ENCODE measurements around the gene CSMD2.

Gene CSMD2

DNA sequence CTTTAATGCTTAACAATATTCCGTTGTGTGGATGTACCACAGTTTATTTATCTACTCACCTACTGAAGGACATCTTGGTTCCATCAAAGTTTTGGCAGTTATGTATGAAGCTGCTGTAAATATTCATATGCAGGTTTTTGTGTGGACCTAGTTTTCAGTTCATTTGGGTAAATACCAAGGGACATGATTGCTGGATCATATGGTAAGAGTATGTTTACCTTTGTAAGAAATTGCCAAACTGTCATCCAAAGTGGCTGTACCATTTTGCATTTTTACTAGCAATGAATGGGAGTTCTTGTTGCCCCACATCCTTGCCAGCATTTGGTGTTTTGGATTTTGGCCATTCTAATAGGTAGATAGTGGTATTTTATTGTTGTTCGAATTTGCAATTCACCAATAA lies 682.6 kb downstream of the CSMD2 start:
- H3K4me3 ChIP-seq (ENCODE audit: extremely low read depth, insufficient read depth, low read length, poor library complexity, severe bottlenecking): no peak overlapping the region
- peaks cover 57% of the 10 kb centered on the region for H3K36me3 ChIP-seq (ENCODE audit: control insufficient read depth, insufficient read depth, low read length)
- H3K4me1 ChIP-seq (ENCODE audit: control insufficient read depth, insufficient read depth, low read length, poor library complexity, severe bottlenecking): no peaks in the 10 kb centered on the region
- no peak overlapping the region for H3K27ac ChIP-seq (ENCODE audit: low read depth, low read length, severe bottlenecking)
- WGBS, 2 experiments (ENCODE audit: insufficient coverage in 2 of 2): no CpG with 5 or more reads among the region's 2 CpGs
- H3K9me3 ChIP-seq (ENCODE audit: control insufficient read depth, low read length): peaks cover 9% of the 10 kb centered on the region

DNA sequence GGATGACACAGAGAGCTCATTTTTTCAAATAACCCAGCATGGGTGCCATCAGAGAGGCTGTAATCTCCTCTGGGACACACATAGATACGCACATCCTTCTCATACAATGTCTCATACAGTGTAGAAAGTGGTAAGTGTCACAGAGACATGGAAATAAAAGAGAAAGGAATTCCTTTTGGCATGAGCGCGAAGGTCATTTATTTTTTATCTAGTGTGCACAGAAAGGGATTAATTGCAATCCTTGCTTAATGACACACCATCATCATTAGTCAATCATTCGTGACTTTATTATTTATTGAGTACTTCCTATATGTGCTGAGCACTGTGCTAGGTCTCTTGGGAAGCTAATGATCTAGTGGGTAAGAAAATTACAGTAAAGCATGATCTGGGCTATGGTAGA lies 687.6 kb downstream of the CSMD2 start:
- Histone ChIP-seq H3K4me3 (ENCODE audit: extremely low read depth, insufficient read depth, low read length, poor library complexity, severe bottlenecking) (no peak overlapping the region), H3K4me1 (ENCODE audit: control insufficient read depth, insufficient read depth, low read length, poor library complexity, severe bottlenecking) (no peaks in the 10 kb centered on the region), H3K9me3 (ENCODE audit: control insufficient read depth, low read length) (no peaks in the 10 kb centered on the region), H3K36me3 (ENCODE audit: control insufficient read depth, insufficient read depth, low read length) (peaks cover 31% of the 10 kb centered on the region), H3K27ac (ENCODE audit: low read depth, low read length, severe bottlenecking) (no peak overlapping the region)
- WGBS, 2 experiments (ENCODE audit: insufficient coverage in 2 of 2): no CpG with 5 or more reads among the region's 4 CpGs

DNA sequence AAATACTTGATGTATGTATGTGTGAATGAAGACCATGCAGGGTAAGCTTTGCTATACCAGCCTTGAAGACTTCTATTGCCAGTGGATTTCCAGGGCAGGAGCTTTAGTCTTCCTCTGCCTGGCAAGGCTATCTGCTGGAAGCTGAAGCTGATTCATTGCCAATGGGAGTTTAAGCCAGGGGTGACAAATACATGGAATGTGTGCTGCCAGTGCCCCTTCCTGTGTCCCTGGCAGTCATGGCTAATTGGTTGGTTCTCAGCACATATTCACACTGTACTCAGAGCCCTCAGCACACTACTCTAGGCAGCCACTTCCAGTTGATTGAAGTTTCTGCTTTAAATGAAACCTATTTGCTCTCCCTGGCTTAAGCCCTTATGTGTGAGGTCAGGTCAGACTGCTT lies 691.1 kb downstream of the CSMD2 start:
- no peak overlapping the region for H3K4me3 ChIP-seq (ENCODE audit: extremely low read depth, insufficient read depth, low read length, poor library complexity, severe bottlenecking)
- no peaks in the 10 kb centered on the region for H3K9me3 ChIP-seq (ENCODE audit: control insufficient read depth, low read length)
- H3K36me3 ChIP-seq (ENCODE audit: control insufficient read depth, insufficient read depth, low read length): peaks cover 5% of the 10 kb centered on the region

DNA sequence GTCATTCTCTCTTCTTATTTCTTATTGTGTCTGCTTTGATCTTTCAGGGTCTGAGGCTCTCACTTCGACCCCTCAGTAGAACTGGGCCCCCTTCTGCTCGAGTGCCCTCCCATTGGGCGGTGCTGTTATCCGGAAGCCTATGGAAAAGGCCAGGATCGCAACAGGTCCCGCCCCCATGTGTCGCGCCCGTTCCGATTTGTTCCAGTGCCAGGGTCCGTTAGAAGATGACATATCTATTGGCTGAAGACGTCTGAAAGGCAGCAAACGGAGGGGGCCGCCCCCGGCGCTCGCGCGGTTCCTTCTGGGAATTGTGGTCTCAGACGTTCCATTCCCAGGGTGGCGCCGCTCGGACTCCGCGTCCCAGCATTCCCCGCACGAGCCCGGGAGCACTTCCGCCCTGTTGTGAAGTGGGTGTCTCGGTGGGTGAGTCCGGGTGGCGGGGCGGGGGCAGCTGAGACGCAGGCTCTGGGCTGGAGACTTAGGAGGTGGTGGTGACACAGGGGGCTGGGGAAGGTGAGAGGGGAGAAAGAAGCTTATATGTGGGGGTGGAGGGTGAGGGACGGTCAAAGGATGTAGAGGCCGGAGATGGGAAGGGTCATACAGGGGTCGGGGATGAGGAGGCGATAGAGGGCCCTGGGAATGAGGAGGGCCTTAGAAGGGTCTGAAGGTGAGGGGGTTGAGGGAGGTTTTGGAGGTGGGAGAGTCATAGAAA lies 692.6 kb downstream of the CSMD2 start, which contains the start of gene ZSCAN20:
TSS of gene ZSCAN20 (plus strand) at position 377 of the 712 bp plus-strand sequence. CDS start 6,644 bp downstream, outside the sequence.
- 2% methylated on average over 31 to 36 of the region's 38 CpGs for WGBS, 2 experiments (ENCODE audit: insufficient coverage in 2 of 2)
- Histone ChIP-seq H3K27ac (ENCODE audit: low read depth, low read length, severe bottlenecking) (peak within 1 kb of the TSS; percentile 51), H3K9me3 (ENCODE audit: control insufficient read depth, low read length) (no peaks in the 10 kb centered on the region), H3K4me3 (ENCODE audit: extremely low read depth, insufficient read depth, low read length, poor library complexity, severe bottlenecking) (peak within 1 kb of the TSS; percentile 63), H3K36me3 (ENCODE audit: control insufficient read depth, insufficient read depth, low read length) (no peaks in the 10 kb centered on the region), H3K4me1 (ENCODE audit: control insufficient read depth, insufficient read depth, low read length, poor library complexity, severe bottlenecking) (peaks cover 34% of the 10 kb centered on the region)

More for the DNA sequence above, 691.1 kb downstream of the CSMD2 start:
- Histone ChIP-seq H3K27ac (ENCODE audit: low read depth, low read length, severe bottlenecking) (no peak overlapping the region), H3K4me1 (ENCODE audit: control insufficient read depth, insufficient read depth, low read length, poor library complexity, severe bottlenecking) (peaks cover 24% of the 10 kb centered on the region)

DNA sequence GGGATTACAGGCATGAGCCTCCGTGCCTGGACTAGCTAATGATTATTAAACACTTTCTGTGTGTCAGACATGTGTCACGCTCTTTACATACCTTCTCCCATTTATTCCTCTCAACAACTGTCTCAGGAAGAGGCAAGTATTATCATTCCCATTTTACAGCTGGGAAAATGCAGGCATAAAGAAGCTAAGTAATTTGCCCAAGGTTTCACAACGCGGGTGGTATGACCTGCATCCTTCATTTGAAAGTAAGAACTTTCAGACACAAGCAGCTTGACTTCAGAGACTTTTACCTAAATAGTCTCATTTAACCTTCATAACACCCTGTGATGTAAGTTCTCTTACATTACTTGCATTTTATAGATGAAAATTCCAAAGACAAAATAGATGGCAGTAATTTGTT lies 693.6 kb downstream of the CSMD2 start:
- Histone ChIP-seq H3K36me3 (ENCODE audit: control insufficient read depth, insufficient read depth, low read length) (no peaks in the 10 kb centered on the region), H3K9me3 (ENCODE audit: control insufficient read depth, low read length) (no peaks in the 10 kb centered on the region), H3K27ac (ENCODE audit: low read depth, low read length, severe bottlenecking) (no peak overlapping the region), H3K4me3 (ENCODE audit: extremely low read depth, insufficient read depth, low read length, poor library complexity, severe bottlenecking) (no peak overlapping the region), H3K4me1 (ENCODE audit: control insufficient read depth, insufficient read depth, low read length, poor library complexity, severe bottlenecking) (peaks cover 34% of the 10 kb centered on the region)
- 95 to 98% methylated on average over 4 of the region's 4 CpGs for WGBS, 2 experiments (ENCODE audit: insufficient coverage in 2 of 2)

DNA sequence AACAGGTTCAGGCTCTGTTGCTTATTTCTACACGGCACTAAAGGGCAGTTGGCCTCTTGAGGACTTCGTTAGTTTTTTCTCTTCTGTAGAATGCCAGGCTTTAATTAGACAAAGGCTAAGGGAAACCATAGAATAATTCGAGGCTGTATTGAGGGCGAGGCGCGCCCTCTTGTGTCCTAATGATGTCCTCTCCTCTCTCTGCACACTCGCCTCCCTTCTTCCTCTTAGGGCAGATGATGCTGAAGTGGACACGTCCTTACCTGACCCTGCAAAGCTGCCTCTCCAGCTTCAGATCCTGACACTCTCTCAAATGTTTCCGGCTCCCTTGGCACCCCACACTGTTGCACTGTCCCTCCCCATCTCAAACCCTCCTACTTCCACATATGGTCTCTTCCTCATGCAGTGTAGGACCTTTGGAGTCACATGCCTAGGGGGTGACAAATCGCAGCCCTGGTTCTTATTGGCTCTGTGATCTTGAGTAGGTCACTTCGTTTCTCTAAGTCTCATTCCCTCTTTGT lies 694.5 kb downstream of the CSMD2 start:
- Histone ChIP-seq H3K36me3 (ENCODE audit: control insufficient read depth, insufficient read depth, low read length) (no peaks in the 10 kb centered on the region), H3K4me3 (ENCODE audit: extremely low read depth, insufficient read depth, low read length, poor library complexity, severe bottlenecking) (no peak overlapping the region), H3K4me1 (ENCODE audit: control insufficient read depth, insufficient read depth, low read length, poor library complexity, severe bottlenecking) (peaks cover 34% of the 10 kb centered on the region), H3K27ac (ENCODE audit: low read depth, low read length, severe bottlenecking) (peak overlapping the region; percentile 58), H3K9me3 (ENCODE audit: control insufficient read depth, low read length) (no peaks in the 10 kb centered on the region)
- WGBS, 2 experiments (ENCODE audit: insufficient coverage in 2 of 2): 1 to 26% methylated on average over 5 to 7 of the region's 11 CpGs

DNA sequence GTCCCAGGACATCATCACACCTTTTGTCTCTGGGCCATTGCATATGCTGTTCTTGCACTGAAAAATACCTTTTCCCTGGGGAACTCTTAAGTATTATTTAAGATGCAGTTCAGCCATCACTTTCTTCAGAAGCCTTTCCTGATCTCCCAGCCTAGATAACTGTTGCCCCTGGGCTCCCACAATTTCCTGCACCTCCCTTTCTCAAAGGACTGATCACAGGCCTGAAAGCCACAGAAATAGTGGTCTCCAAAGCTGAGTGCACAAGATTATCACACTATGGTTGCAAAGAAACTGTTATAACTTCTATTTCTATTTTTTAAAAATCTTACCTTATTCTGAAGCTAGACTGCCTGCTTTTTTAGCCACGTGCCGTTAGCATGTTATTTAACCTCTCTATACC lies 695.3 kb downstream of the CSMD2 start:
- Histone ChIP-seq H3K4me1 (ENCODE audit: control insufficient read depth, insufficient read depth, low read length, poor library complexity, severe bottlenecking) (peaks cover 34% of the 10 kb centered on the region), H3K4me3 (ENCODE audit: extremely low read depth, insufficient read depth, low read length, poor library complexity, severe bottlenecking) (no peak overlapping the region), H3K36me3 (ENCODE audit: control insufficient read depth, insufficient read depth, low read length) (no peaks in the 10 kb centered on the region), H3K27ac (ENCODE audit: low read depth, low read length, severe bottlenecking) (no peak overlapping the region), H3K9me3 (ENCODE audit: control insufficient read depth, low read length) (no peaks in the 10 kb centered on the region)
- no CpG with 5 or more reads among the region's 2 CpGs for WGBS, 2 experiments (ENCODE audit: insufficient coverage in 2 of 2)

DNA sequence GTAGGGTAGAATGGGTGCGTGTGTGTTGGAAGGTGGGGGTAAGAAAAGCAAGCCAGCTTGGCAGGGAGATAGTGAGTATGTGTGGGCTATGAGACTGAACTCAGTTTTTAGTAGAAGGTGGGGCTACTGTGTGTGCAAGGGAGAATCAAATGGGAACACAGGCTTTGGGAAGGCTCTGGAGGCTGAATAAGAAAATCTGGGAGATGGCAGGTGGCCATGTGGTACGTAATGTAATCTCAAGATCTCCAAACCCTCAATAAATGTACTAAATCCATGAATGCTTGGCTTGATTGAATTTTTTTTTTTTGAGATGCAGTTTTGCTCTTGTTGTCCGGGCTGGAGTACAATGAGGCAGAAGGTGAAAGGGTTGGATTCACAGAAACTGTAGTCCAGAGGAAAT lies 696.1 kb downstream of the CSMD2 start:
- Histone ChIP-seq H3K27ac (ENCODE audit: low read depth, low read length, severe bottlenecking) (no peak overlapping the region), H3K4me1 (ENCODE audit: control insufficient read depth, insufficient read depth, low read length, poor library complexity, severe bottlenecking) (peaks cover 34% of the 10 kb centered on the region), H3K9me3 (ENCODE audit: control insufficient read depth, low read length) (no peaks in the 10 kb centered on the region), H3K36me3 (ENCODE audit: control insufficient read depth, insufficient read depth, low read length) (no peaks in the 10 kb centered on the region), H3K4me3 (ENCODE audit: extremely low read depth, insufficient read depth, low read length, poor library complexity, severe bottlenecking) (no peak overlapping the region)
- WGBS, 2 experiments (ENCODE audit: insufficient coverage in 2 of 2): 96 to 100% methylated on average over 2 of the region's 3 CpGs

DNA sequence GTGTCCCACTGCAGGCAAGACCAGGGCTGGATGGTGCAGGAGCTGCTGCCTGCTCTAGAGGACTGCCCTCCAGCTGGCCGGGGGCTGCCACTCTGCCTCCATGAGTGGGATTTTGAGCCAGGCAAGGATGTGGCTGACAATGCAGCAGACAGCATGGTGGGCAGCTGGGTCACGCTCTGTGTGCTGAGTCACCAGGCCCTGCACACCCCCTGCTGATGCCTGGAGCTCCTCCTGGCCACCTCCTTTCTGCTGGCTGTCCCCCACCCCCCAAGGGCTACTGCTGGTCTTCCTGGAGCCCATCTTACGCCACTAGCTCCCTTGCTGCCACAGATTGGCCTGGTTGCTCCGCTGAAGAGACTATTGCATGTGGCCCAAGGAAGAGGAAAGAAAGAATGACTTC lies 696.5 kb downstream of the CSMD2 start:
- no peaks in the 10 kb centered on the region for H3K36me3 ChIP-seq (ENCODE audit: control insufficient read depth, insufficient read depth, low read length)
- WGBS, 2 experiments (ENCODE audit: insufficient coverage in 2 of 2): 86 to 94% methylated on average over 4 of the region's 4 CpGs
- no peak overlapping the region for H3K4me3 ChIP-seq (ENCODE audit: extremely low read depth, insufficient read depth, low read length, poor library complexity, severe bottlenecking)
- peaks cover 34% of the 10 kb centered on the region for H3K4me1 ChIP-seq (ENCODE audit: control insufficient read depth, insufficient read depth, low read length, poor library complexity, severe bottlenecking)
- no peaks in the 10 kb centered on the region for H3K9me3 ChIP-seq (ENCODE audit: control insufficient read depth, low read length)
- no peak overlapping the region for H3K27ac ChIP-seq (ENCODE audit: low read depth, low read length, severe bottlenecking)

DNA sequence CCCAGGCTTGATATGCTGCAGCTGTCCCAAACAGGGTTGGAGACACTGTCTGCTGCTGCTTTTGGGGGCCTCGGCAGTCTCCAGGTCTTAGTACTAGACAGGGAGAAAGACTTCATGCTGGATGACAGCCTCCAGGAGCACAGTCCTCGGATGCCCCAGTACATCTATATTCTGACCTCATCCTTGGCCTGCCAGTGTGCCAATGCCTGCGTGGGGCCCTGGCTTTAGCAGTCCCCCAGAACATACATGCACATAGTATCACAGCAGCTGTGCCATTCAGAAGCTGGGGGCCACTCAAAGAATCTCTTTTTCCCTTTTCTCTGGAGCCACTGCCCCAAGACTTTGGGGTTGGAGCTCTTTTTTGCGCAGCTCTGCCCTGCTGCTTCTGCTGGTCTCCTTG lies 697.0 kb downstream of the CSMD2 start:
- WGBS, 2 experiments (ENCODE audit: insufficient coverage in 2 of 2): 96 to 100% methylated on average over 4 of the region's 4 CpGs
- Histone ChIP-seq H3K27ac (ENCODE audit: low read depth, low read length, severe bottlenecking) (no peak overlapping the region), H3K4me3 (ENCODE audit: extremely low read depth, insufficient read depth, low read length, poor library complexity, severe bottlenecking) (no peak overlapping the region), H3K9me3 (ENCODE audit: control insufficient read depth, low read length) (no peaks in the 10 kb centered on the region), H3K4me1 (ENCODE audit: control insufficient read depth, insufficient read depth, low read length, poor library complexity, severe bottlenecking) (peaks cover 34% of the 10 kb centered on the region), H3K36me3 (ENCODE audit: control insufficient read depth, insufficient read depth, low read length) (no peaks in the 10 kb centered on the region)

DNA sequence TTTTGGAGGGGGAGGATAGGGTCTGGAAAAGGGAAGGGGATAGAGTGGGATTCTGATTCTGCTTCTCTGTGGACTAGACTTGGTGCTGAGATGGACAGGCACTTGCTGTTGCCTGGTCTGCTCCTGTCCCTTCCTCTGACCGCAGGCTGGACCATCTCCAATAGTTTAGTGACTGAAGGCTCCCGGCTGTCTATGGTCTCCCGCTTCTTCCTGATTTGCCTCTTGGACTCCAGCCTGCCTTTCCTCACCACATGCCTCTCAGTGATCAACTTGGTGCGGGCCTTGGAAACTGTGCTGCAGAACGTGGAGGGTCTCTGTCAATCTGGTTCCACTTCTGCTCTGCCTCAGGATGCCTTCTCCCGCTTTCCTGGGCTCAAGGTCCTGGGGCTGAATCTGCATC lies 698.9 kb downstream of the CSMD2 start:
- 89 to 98% methylated on average over 5 to 6 of the region's 6 CpGs for WGBS, 2 experiments (ENCODE audit: insufficient coverage in 2 of 2)

More for the DNA sequence above, 698.9 kb downstream of the CSMD2 start:
- no peak overlapping the region for H3K4me3 ChIP-seq (ENCODE audit: extremely low read depth, insufficient read depth, low read length, poor library complexity, severe bottlenecking)
- H3K4me1 ChIP-seq (ENCODE audit: control insufficient read depth, insufficient read depth, low read length, poor library complexity, severe bottlenecking): peaks cover 29% of the 10 kb centered on the region
- no peaks in the 10 kb centered on the region for H3K36me3 ChIP-seq (ENCODE audit: control insufficient read depth, insufficient read depth, low read length)
- no peak overlapping the region for H3K27ac ChIP-seq (ENCODE audit: low read depth, low read length, severe bottlenecking)
- H3K9me3 ChIP-seq (ENCODE audit: control insufficient read depth, low read length): no peaks in the 10 kb centered on the region

Data from mesodermal cell (in vitro differentiated cells).